ENCODE measurements around the gene SPATS2L.

DNA sequence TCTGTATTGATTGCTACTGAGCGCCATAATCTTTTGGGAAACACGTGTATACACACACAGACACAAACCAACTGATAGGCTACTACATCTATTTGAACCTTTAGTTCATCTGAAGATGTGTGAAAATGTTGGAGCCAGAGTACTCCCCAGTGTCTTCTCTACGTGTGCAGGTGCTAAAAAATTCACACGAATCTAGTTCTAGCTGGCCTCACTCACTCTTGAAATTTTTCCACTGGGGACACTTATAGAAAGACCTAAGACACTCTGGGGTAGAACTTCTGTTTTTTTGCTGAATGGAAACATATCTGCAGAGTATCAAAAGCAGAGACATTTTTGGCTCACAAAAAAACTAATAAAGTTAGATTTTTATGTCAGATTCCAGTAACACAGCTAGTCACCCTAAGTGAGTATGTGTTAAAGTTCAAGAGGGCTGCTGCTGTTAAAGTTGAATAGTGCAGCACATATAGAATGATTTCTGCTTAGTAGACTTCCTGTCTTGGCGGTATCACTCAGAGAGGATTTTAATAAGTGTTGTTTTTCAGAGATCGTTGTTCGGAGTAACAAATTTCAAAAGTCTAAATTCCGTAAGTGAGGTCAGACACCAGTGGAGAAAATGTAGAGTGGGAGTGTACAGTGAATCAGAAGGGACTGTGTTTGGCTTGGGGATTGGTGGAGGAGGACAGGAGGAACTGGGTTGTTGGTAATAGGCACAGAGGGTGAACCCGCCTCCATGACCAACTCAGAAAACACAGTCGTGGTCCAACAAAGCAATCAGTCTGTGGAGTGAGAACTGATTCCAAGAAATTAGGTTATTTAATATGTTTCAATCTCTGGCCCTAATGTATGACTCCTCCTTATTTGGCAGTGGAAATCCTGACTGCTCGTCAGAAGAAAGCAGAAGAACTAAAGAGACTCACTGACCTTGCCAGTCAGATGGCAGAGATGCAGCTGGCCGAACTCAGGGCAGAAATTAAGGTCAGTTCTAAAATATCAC, 160.2 kb downstream of the SPATS2L start:
- TF ChIP-seq, protein P1, sequence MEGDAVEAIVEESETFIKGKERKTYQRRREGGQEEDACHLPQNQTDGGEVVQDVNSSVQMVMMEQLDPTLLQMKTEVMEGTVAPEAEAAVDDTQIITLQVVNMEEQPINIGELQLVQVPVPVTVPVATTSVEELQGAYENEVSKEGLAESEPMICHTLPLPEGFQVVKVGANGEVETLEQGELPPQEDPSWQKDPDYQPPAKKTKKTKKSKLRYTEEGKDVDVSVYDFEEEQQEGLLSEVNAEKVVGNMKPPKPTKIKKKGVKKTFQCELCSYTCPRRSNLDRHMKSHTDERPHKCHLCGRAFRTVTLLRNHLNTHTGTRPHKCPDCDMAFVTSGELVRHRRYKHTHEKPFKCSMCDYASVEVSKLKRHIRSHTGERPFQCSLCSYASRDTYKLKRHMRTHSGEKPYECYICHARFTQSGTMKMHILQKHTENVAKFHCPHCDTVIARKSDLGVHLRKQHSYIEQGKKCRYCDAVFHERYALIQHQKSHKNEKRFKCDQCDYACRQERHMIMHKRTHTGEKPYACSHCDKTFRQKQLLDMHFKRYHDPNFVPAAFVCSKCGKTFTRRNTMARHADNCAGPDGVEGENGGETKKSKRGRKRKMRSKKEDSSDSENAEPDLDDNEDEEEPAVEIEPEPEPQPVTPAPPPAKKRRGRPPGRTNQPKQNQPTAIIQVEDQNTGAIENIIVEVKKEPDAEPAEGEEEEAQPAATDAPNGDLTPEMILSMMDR (IDR thresholded peaks at IDR 0.05) = no peak
- TF ChIP-seq POLR2A (IDR thresholded peaks at IDR 0.05) = no peak

All from breast epithelium (tissue), 3 donors.